SHP77 (cell line): ENCODE results near the gene SDHAF2.
"Not testable (repeated sequence)": the region's sequence is repeated elsewhere in the genome, so short reads cannot be mapped to it uniquely, and the experiment has no call there.

ENCODE experiments used
- DNase-seq, 2 experiments: peaks; one replicate each; lab custom pipeline; 2025; lab: John Stamatoyannopoulos, UW

The SDHAF2 gene

GRCh38 chr11:61476371-61476770 is 46.4 kb downstream of the SDHAF2 start:
- no peak for DNase-seq

DNA sequence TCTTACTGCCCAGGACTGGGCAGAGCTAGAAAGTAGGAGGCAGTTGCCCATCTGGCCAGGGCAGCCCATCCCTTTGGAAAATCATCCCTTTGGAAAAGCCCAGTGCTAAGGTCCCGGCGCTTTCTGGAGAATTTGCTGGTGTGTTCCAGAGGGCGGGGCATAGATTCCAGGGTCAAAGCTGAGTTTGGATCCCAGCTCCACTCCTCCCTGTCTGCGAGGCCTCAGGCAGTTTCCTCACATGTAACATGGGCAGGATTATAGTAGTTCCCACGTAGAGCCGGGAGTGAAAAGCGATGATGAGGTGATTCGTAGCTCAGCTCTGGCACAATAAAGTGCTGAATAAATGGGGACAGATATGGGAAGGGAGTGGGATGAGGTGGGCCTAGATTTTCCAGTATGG is 47.2 kb downstream of the SDHAF2 start:
- no peak for DNase-seq

GRCh38 chr11:61477727-61478148 is 47.8 kb downstream of the SDHAF2 start:
- no peak for DNase-seq

DNA sequence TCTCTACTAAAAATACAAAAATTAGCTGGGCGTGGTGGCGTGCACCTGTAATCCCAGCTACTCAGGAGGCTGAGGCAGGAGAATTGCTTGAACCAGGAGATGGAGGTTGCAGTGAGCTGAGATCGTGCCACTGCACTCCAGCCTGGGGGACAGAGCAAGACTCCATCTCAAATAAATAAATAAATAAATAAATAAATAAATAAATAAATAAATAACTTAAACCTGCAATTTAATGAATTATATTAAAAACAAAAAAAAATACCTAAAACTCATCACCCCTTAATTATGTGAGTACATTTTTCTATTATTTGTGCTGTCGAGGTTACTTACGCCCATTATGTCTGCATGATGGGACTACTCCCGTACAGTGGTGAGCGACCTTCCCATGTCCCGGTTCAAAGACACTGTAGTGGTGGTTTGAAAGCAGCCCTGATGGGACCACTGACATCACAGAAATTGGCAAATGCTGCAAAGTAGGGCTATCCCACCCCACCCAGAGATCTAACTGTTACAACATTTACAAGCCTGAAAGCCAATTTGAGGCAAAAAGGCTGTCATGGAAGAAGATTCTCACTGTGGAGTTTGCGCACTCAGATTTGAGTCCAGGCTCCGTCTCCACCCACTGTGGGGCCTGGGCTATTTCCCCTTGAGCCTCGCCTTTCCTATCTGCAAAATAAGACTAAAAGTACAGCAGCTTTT is 49.6 kb downstream of the SDHAF2 start:
- not testable (repeated sequence) for DNase-seq

DNA sequence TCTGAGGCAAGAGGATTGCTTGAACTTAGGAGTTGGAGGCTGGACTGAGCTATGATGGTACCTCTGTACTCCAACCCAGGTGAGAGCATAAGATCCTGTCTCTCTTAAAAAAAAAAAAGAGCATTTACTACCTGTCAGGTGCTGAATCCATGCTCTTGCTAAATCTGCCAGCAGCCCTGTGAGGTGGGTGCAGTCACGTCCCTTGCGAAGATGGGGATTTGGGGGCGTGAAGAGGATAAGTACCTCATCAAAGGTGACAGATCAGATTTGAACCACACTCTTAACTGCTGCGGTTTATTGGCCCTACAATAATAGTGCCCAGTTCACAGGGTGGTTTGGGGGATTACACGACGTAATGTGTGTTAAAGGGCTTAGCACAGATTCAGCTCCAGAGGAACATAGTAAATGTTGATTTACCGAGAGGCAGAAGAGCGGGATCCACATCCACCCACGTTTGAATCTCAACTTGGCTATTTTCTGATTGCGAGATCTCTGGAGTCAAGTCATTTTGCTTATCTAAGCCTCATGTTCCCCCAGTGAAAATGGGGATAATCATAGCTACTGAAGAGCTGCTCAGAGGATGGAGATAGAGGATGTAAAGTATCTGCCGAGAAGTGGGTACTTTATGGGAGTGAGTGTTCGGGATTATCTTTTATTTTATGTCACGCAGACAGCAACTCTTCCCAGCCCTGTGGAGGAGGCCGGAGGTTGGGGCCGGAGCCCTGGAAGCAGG is 50.5 kb downstream of the SDHAF2 start:
- no peak for DNase-seq

DNA sequence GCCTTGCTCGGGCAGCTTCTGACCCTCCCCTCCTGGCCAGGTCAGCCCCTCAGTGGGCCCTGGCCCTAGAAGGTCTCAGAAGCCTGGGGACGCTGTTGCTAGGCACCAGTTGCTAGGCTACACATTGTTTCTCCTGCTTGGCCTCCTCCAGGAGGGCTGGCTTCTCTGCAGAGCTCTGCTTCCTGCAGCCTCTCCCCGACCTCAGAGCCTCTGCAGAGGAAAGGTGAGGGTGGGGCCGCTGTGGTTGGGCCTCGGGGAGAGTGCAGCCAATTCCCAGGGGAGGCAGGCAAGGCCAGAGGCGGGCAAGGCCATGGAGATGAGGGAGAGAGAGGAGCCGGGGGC is 51.0 kb downstream of the SDHAF2 start:
- DNase-seq = peak; percentile 52 to 67

DNA sequence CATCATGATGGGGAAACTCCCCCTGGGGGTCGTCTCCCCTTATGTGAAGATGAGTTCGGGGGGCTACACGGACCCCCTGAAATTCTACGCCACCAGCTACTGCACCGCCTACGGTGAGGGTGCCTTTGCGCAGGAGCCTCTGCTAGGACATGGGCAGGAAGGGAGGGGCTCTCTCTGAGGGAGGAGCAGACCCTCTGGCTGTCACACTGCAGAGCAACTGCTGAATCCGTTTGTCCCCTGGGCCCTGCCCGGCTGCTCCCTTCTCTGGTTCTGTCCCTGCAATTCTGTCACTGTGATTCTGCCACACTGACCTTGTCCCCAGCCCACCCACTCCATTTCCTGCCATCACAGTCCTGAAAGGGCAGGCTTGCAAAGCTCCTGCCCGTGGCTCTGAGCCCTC is 51.9 kb downstream of the SDHAF2 start:
- DNase-seq = no peak

DNA sequence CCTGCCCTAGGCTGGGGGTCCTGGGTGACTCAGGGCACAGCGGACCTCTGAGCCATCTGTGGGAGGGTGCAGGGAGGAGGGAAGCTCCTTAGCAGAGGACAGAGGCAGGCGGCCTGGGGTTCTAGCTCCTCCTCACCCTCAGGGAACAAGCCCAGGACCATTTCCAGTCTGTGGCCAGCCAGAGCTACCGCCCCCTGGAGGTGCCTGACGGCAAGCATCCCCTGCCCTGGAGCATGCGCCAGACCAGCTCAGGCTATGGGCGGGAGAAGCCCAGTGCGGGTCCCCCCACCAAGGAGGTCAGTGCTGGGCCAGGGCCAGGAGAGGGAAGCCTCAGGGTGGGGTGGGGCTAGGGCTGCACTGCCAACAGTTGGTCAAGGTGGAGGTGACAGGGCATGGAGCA is 52.6 kb downstream of the SDHAF2 start:
- DNase-seq = peak; percentile 12 to 42

DNA sequence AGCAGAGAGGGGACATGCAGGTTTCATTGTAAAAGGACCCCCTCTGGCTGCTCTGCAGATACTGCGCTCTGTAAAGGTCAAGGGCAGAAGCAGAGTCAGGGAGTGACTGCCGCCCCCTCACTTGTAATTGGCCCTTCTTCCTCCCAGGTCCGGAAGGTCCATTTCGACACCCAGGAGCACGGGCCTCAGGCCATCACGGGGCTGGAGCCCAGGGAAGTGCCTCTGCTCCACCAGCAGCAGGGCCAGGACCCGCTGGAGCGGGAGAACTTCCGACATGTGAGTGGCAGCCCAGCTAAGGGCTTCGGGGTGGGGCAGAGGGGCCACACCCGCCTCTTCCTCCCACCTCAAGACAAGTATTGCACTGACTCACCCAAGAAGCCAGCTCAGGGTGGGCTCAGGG is 54.6 kb downstream of the SDHAF2 start:
- no peak for DNase-seq

- no peak for DNase-seq
These were observed 55.2 kb downstream of the SDHAF2 start for GRCh38 chr11:61485080-61485479.

DNA sequence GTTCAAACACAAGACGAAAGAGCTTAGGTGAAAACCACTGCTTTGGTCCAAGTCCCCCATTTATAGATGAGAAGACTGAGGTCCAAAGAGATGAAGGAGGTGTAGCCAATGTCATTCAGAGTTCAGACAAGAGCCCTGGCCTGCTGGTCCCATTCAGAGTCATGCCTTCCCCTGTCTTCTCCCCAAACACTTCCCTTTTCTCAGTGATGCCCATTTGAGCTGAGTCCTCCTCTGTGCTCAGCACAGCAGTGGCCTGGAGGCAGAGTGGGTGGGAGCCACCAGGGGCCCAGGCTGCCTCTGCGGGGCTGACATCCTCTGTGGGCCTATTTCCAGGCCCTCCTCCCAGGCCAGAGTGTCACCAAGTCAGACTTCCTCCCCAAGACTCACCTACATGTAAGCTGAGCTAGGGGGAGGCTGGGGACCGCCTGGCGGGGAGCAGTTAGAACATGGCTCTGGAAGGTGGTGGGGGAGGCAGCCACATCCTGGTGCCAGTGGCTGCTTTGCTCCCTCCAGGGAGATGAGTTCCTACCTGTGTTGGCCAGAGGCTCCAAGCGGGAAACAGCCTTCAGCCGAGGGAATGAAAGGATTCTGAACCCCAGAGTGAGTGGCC is 56.2 kb downstream of the SDHAF2 start:
- no peak for DNase-seq

- DNase-seq = no peak
These were observed 56.9 kb downstream of the SDHAF2 start for GRCh38 chr11:61486779-61487178.

DNA sequence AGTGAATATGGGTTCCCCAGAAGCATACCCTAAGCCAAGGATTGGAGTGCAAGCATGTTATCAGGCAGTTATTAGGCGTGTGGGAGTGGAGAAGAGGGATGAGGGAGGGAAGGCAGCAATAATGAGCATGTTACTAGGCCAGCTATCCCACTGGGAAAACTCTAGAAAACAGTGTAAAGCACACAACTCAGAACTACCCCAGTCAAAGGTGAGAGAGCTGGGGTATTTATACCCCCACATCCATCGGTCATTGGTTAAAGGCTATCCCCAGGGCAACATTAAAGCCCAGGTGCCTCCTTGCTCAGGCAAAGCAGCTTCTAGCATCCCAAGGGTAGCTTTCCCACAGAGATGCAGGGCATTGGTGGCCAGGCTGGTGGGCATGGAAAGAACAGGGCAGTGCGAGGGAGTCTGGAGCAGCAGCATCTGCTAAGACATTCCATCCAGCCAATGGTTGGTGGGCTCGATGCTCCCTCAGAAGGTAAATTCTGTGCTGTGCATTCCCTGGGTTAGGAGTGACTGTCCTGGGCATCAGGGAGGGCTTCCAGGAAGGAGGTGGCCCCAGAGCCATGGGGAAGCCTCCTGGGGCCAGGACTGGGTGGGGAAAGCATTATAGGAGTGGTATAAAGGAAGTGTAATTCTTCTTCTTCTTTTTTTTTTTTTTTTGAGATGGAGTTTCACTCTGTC is 57.6 kb downstream of the SDHAF2 start:
- DNase-seq = no peak

DNA sequence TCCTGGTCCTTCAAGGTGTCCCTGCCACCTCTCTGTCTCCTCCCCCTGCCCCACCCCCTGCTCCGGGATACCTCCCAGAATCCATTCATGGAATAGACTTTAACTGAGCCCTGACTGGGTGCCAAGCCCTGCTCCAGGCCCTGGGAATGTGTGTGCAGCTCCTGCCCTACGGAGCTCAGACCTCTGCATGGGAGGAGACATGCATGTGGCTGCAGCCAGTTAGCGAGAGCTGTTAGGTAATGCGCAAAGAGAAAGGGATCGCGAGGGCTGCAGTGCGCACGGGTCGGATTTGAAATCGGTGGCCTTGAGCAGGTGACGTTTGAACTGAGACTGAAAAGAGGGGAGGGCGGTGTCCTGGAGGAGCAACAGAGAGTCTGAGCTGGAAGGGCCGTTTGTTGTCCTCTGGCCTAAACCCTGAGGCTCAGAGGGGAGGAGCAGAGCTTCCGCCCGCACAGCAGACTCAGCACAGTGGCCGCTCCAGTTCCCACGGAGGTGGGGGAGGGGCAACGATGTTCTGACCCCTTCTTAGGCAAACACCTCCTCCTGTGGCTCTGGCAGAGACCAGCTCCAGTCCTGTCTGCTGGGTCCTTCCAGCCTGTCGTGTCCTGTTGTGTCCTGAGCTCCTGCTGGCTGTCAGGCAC is 58.8 kb downstream of the SDHAF2 start:
- peak; percentile 71 to 84 for DNase-seq

- DNase-seq = peak; percentile 61 to 62
These were observed 60.2 kb downstream of the SDHAF2 start for GRCh38 chr11:61489833-61490721.

GRCh38 chr11:61491736-61492395 is 61.9 kb downstream of the SDHAF2 start:
- DNase-seq = no peak

DNA sequence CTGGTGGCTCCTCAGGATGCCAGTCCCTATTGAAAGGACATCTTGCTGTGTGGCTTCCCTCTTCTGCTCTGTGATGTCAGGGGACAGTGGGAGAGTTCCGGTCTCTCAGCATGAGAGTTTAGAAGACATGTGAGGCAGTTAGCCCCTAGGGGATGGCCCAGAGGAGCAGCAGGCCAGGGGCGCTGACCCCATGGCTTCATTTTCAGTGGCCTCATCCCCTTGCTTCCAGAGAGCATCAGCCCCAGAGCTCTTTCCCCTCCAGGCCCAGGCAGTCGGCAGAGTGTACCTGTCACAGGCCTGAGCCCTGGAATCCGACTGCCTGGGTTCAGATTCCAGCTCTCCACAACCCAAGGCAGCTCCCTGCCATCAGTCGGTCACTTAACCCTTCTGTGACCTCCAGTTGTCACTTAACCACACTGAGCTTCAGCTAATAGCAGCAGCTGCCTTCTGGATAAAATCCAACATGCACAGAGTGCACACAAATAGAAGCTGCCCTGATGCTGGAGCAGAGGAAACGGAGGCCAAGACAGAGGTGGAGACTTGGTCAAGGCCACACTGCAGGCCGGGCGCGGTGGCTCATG is 64.5 kb downstream of the SDHAF2 start:
- DNase-seq = peak; percentile 48 to 54

DNA sequence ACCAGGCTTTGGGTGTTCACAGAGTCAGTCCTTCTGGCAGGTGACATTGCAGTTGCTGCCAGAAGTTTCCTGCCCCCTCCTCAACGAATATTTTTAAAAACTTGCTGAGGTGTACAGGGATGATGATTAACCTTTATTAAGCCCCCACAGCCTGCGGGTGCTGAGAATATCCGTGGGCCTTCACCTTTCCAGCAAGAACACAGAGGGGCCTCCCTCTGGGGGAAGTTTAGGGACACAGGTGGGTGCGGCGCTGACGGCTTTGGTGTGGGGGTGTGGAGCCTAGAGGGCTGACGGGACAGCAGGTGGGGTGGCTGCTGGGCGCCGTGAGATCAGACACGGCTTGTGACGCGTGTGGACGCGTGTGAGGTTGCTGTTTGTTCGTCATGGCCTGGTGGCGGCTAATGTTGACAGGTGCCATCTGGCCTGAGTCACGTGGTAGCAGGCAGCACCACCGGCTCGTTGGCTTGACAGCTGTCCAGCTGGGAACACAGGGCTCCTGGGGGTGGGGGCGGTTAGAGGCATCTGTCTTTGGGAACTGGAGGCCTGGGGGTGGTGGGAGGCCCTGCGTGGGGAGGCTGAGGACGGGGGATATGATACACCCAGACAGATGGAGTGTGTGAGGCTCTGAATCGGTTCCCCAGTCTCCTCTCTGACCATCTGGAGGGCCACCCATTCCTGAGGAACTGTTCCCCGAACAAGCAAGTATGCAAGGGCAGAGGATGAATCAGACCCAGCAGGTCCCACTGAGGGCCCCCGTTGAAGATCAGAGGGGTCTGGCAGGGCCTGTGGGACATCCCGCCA is 66.1 kb downstream of the SDHAF2 start:
- DNase-seq = peak; percentile 82 to 95
